OCI-LY1 (cell line): Measurements from ENCODE around the gene RHAG.

Experiments
- EZH2 ChIP-seq: fragments of 200-600 bp; sonication (generic), shearing (Covaris generic); IDR thresholded peaks from 2 replicates; pipeline ENCODE4 v1.8.0; 2017; ENCODE audit warnings: borderline replicate concordance, mixed run types, mild to moderate bottlenecking, antibody characterized with exemption, low read length, moderate library complexity, mixed read lengths
- TF ChIP-seq, protein P1 (sequence below): fragments of 200-600 bp; sonication (generic), shearing (Covaris generic); IDR thresholded peaks from 2 replicates; pipeline ENCODE4 v1.5.1; 2017; ENCODE audit warnings: mild to moderate bottlenecking, antibody characterized with exemption, low read length, moderate library complexity, mixed read lengths

DNA sequence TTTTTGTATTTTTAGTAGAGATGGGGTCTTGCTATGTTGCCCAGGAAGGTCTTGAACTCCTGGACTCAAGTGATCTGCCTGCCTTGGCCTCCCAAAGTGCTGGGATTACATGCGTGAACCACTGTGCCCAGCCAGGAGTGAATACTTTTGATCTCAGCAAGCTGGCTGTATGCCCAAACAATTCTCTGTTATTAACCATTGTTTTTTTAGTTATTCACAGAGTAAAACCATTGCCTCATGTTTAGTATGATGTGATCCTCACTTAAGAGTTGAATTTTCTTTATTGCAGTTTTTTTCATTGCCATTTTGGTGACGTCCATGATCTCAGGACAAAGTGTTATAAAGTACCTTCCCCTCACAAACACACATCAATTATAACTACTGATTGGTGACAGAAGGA is 71.4 kb downstream of the RHAG start:
- TF ChIP-seq, protein P1, sequence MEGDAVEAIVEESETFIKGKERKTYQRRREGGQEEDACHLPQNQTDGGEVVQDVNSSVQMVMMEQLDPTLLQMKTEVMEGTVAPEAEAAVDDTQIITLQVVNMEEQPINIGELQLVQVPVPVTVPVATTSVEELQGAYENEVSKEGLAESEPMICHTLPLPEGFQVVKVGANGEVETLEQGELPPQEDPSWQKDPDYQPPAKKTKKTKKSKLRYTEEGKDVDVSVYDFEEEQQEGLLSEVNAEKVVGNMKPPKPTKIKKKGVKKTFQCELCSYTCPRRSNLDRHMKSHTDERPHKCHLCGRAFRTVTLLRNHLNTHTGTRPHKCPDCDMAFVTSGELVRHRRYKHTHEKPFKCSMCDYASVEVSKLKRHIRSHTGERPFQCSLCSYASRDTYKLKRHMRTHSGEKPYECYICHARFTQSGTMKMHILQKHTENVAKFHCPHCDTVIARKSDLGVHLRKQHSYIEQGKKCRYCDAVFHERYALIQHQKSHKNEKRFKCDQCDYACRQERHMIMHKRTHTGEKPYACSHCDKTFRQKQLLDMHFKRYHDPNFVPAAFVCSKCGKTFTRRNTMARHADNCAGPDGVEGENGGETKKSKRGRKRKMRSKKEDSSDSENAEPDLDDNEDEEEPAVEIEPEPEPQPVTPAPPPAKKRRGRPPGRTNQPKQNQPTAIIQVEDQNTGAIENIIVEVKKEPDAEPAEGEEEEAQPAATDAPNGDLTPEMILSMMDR = no peak
- no peak for TF ChIP-seq EZH2
